HEK293T (cell line): Measurements from ENCODE around the gene ZMYM4.

Source experiments
- ARNT ChIP-seq: fragments of 450-650 bp; IDR thresholded peaks from 2 replicates; pipeline ENCODE4 v1.6.1; 2017; ENCODE audit warnings: mild to moderate bottlenecking
- BHLHE40 ChIP-seq: fragments of 450-650 bp; IDR thresholded peaks from 2 replicates; pipeline ENCODE4 v1.6.1; 2016; ENCODE audit warnings: mild to moderate bottlenecking, moderate library complexity, borderline replicate concordance
- ELF4 ChIP-seq: fragments of 450-650 bp; IDR thresholded peaks from 2 replicates; pipeline ENCODE4 v1.6.1; 2017; ENCODE audit warnings: antibody characterized with exemption
- FOXA1 ChIP-seq: fragments of 450-650 bp; IDR thresholded peaks from 2 replicates; pipeline ENCODE4 v1.6.1; 2016; ENCODE audit warnings: mild to moderate bottlenecking
- FOXK2 ChIP-seq: fragments of 450-650 bp; IDR thresholded peaks from 2 replicates; pipeline ENCODE4 v1.6.1; 2016; ENCODE audit warnings: mild to moderate bottlenecking
- FOXM1 ChIP-seq: fragments of 450-650 bp; IDR thresholded peaks from 2 replicates; pipeline ENCODE4 v1.6.1; 2017; ENCODE audit warnings: mild to moderate bottlenecking, borderline replicate concordance
- HDGF ChIP-seq: fragments of 450-650 bp; IDR thresholded peaks from 2 replicates; pipeline ENCODE4 v1.6.1; 2017; ENCODE audit warnings: antibody characterized with exemption, borderline replicate concordance
- L3MBTL2 ChIP-seq: fragments of 450-650 bp; conservative IDR thresholded peaks from 2 replicates; pipeline ENCODE4 v1.6.1; 2016; ENCODE audit warnings: mild to moderate bottlenecking
- LEF1 ChIP-seq: fragments of 450-650 bp; IDR thresholded peaks from 2 replicates; pipeline ENCODE4 v1.6.1; 2017; ENCODE audit warnings: mild to moderate bottlenecking, borderline replicate concordance
- NFRKB ChIP-seq: fragments of 450-650 bp; IDR thresholded peaks from 2 replicates; pipeline ENCODE4 v1.6.1; 2016; ENCODE audit warnings: mild to moderate bottlenecking, moderate library complexity
- SP1 ChIP-seq: fragments of 450-650 bp; IDR thresholded peaks from 2 replicates; pipeline ENCODE4 v1.6.1; 2017
- SUZ12 ChIP-seq: fragments of 450-650 bp; IDR thresholded peaks from 2 replicates; pipeline ENCODE4 v1.6.1; 2016; ENCODE audit warnings: mild to moderate bottlenecking
- TARDBP ChIP-seq: fragments of 450-650 bp; IDR thresholded peaks from 2 replicates; pipeline ENCODE4 v1.6.1; 2016
- ZNF384 ChIP-seq: fragments of 450-650 bp; IDR thresholded peaks from 2 replicates; pipeline ENCODE4 v1.6.1; 2016

DNA sequence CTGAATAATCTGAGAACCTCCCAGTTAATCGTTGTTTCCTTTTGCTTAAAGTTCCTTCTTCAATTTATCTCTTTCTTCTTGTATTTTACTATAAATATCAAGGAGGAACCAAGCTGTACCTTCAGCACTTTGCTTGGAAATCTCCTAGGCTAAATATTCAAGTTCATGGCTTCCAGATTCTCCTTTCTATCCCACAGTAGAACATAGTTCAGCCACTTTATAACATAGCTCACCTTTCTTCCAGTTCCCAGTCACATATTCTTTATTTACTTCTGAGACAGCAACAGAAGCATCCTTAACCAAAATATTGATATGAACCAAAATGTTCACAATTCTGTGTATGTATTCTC is 11.0 kb downstream of the ZMYM4 start:
- no peak for TF ChIP-seq FOXM1
- TF ChIP-seq TARDBP: no peak
- no peak for TF ChIP-seq HDGF
- TF ChIP-seq SP1: no peak
- TF ChIP-seq FOXK2: no peak
- no peak for TF ChIP-seq BHLHE40
- TF ChIP-seq FOXA1: no peak
- TF ChIP-seq SUZ12: no peak
- TF ChIP-seq ELF4: no peak
- no peak for TF ChIP-seq ZNF384
- no peak for TF ChIP-seq NFRKB
- no peak for TF ChIP-seq LEF1
- no peak for TF ChIP-seq L3MBTL2
- no peak for TF ChIP-seq ARNT
